IPS-18a (cell line): Measurements from ENCODE around the gene MREG.

ENCODE experiments used
- H3K27ac ChIP-seq: one replicate; pipeline ENCODE4 v1.5.1; 2013; ENCODE audit warnings: low read length
- H3K27me3 ChIP-seq: one replicate; pipeline ENCODE4 v1.6.1; 2013; ENCODE audit warnings: mild to moderate bottlenecking, low read length; ENCODE audit not compliant: control insufficient read depth, insufficient read depth
- H3K36me3 ChIP-seq: one replicate; pipeline ENCODE4 v1.6.1; 2013; ENCODE audit warnings: low read depth, low read length; ENCODE audit not compliant: control insufficient read depth
- H3K4me1 ChIP-seq: one replicate; pipeline ENCODE4 v1.6.1; 2013; ENCODE audit warnings: low read depth, low read length; ENCODE audit not compliant: control insufficient read depth
- H3K4me3 ChIP-seq: one replicate; pipeline ENCODE4 v1.5.1; 2013; ENCODE audit warnings: low read length
- H3K9ac ChIP-seq: one replicate; pipeline ENCODE4 v1.6.1; 2013; ENCODE audit warnings: mild to moderate bottlenecking, low read length, moderate library complexity
- H3K9me3 ChIP-seq: one replicate; pipeline ENCODE4 v1.6.1; 2013; ENCODE audit warnings: low read depth, low read length; ENCODE audit not compliant: control insufficient read depth

MREG gene

GRCh38 chr2:215898363-215898762 is 115.0 kb downstream of the MREG start:
- Histone ChIP-seq H3K27me3 (no peaks in the 10 kb centered on the region), H3K4me3 (no peak overlapping the region), H3K9me3 (no peaks in the 10 kb centered on the region)

GRCh38 chr2:215896921-215897320 is 116.4 kb downstream of the MREG start:
- Histone ChIP-seq H3K9me3 (no peaks in the 10 kb centered on the region), H3K9ac (no peak overlapping the region), H3K27ac (no peak overlapping the region), H3K4me3 (no peak overlapping the region), H3K36me3 (no peaks in the 10 kb centered on the region), H3K27me3 (no peaks in the 10 kb centered on the region), H3K4me1 (no peaks in the 10 kb centered on the region)

More at GRCh38 chr2:215898363-215898762, 115.0 kb downstream of the MREG start:
- Histone ChIP-seq H3K27ac (no peak overlapping the region), H3K4me1 (no peaks in the 10 kb centered on the region), H3K9ac (no peak overlapping the region), H3K36me3 (no peaks in the 10 kb centered on the region)

GRCh38 chr2:215895330-215895729 is 118.0 kb downstream of the MREG start:
- no peaks in the 10 kb centered on the region for H3K9me3 ChIP-seq
- H3K27me3 ChIP-seq, result no peaks in the 10 kb centered on the region
- H3K4me3 ChIP-seq, result no peak overlapping the region
- no peak overlapping the region for H3K27ac ChIP-seq
- no peaks in the 10 kb centered on the region for H3K4me1 ChIP-seq
- H3K36me3 ChIP-seq, result no peaks in the 10 kb centered on the region
- no peak overlapping the region for H3K9ac ChIP-seq
